ENCODE measurements around the gene FRMD7. TPM values are rescaled to one million over a fixed set of nuclear protein-coding genes. Genes with fewer than 3 reads are reported as not detected.

FRMD7 gene
- total RNA-seq, 1 experiment from 2014 or later = not detected

GRCh38 chrX:132077912-132078311 is 49.9 kb downstream of the FRMD7 start:
- Histone ChIP-seq H3K27ac (ENCODE audit: low read depth, low read length, poor library complexity, severe bottlenecking) (no peak overlapping the region), H3K36me3 (ENCODE audit: insufficient read depth, low read length, poor library complexity, severe bottlenecking) (no peaks in the 10 kb centered on the region), H3K4me1 (ENCODE audit: insufficient read depth, low read length, poor library complexity, severe bottlenecking) (no peaks in the 10 kb centered on the region), H3K27me3 (replicated peaks; ENCODE audit: insufficient read depth, low read depth, low read length, poor library complexity) (peaks cover 5% of the 10 kb centered on the region), H3K4me3 (ENCODE audit: low read depth, low read length, poor library complexity, severe bottlenecking) (no peak overlapping the region), H3K9me3 (ENCODE audit: low read depth, low read length, poor library complexity, severe bottlenecking) (no peaks in the 10 kb centered on the region)
- no peak for TF ChIP-seq CTCF (conservative IDR thresholded peaks at IDR 0.05; ENCODE audit: low read depth, low read length)
- no peak for TF ChIP-seq EZH2 (IDR thresholded peaks at IDR 0.05; ENCODE audit: borderline replicate concordance, low read depth, low read length, poor library complexity, severe bottlenecking)
- no TSS peak for BruUV-seq (replicated peaks)
- POLR2A ChIA-PET (ENCODE audit: low non-redundant PET) = no interaction called here
- intact Hi-C loops (cut with micrococcal nuclease; ENCODE audit: unreplicated experiment) = no loop called here
- CTCF ChIA-PET = no interaction called here
- DNase-seq (ENCODE audit: low spot score) = no peak

GRCh38 chrX:132077414-132077813 is 50.4 kb downstream of the FRMD7 start:
- Histone ChIP-seq H3K4me1 (ENCODE audit: insufficient read depth, low read length, poor library complexity, severe bottlenecking) (no peaks in the 10 kb centered on the region), H3K9me3 (ENCODE audit: low read depth, low read length, poor library complexity, severe bottlenecking) (no peaks in the 10 kb centered on the region), H3K36me3 (ENCODE audit: insufficient read depth, low read length, poor library complexity, severe bottlenecking) (no peaks in the 10 kb centered on the region), H3K27ac (ENCODE audit: low read depth, low read length, poor library complexity, severe bottlenecking) (no peak overlapping the region), H3K4me3 (ENCODE audit: low read depth, low read length, poor library complexity, severe bottlenecking) (no peak overlapping the region), H3K27me3 (replicated peaks; ENCODE audit: insufficient read depth, low read depth, low read length, poor library complexity) (peaks cover 5% of the 10 kb centered on the region)
- no peak for DNase-seq (ENCODE audit: low spot score)
- intact Hi-C loops (cut with micrococcal nuclease; ENCODE audit: unreplicated experiment) = no loop called here
- TF ChIP-seq CTCF (conservative IDR thresholded peaks at IDR 0.05; ENCODE audit: low read depth, low read length) = no peak
- TF ChIP-seq EZH2 (IDR thresholded peaks at IDR 0.05; ENCODE audit: borderline replicate concordance, low read depth, low read length, poor library complexity, severe bottlenecking) = no peak
- POLR2A ChIA-PET (ENCODE audit: low non-redundant PET) = no interaction called here
- no TSS peak for BruUV-seq (replicated peaks)
- CTCF ChIA-PET = interaction anchor here (0.9 kb wide), 1 partner anchor 15 kb away, joined by 3 read pairs; no protein-coding TSS in a partner anchor

- BruUV-seq (replicated peaks) = no TSS peak
- no peak overlapping the region for H3K27ac ChIP-seq (ENCODE audit: low read depth, low read length, poor library complexity, severe bottlenecking)
- H3K27me3 ChIP-seq (replicated peaks; ENCODE audit: insufficient read depth, low read depth, low read length, poor library complexity) = peaks cover 5% of the 10 kb centered on the region
- POLR2A ChIA-PET (ENCODE audit: low non-redundant PET) = no interaction called here
- TF ChIP-seq EZH2 (IDR thresholded peaks at IDR 0.05; ENCODE audit: borderline replicate concordance, low read depth, low read length, poor library complexity, severe bottlenecking) = no peak
- peak; percentile 47 for TF ChIP-seq CTCF (conservative IDR thresholded peaks at IDR 0.05; ENCODE audit: low read depth, low read length)
- H3K4me3 ChIP-seq (ENCODE audit: low read depth, low read length, poor library complexity, severe bottlenecking) = no peak overlapping the region
- no peaks in the 10 kb centered on the region for H3K36me3 ChIP-seq (ENCODE audit: insufficient read depth, low read length, poor library complexity, severe bottlenecking)
- intact Hi-C loops (cut with micrococcal nuclease; ENCODE audit: unreplicated experiment) = loop anchor here (5.0 kb wide), 1 partner anchor 229 kb away; no protein-coding TSS in a partner anchor
- CTCF ChIA-PET = interaction anchor here (0.6 to 1.0 kb wide), 3 partner anchors 12 to 230 kb away, joined by 3 to 5 read pairs (median 4); no protein-coding TSS in a partner anchor
- DNase-seq (ENCODE audit: low spot score) = peak; percentile 15
- no peaks in the 10 kb centered on the region for H3K9me3 ChIP-seq (ENCODE audit: low read depth, low read length, poor library complexity, severe bottlenecking)
- H3K4me1 ChIP-seq (ENCODE audit: insufficient read depth, low read length, poor library complexity, severe bottlenecking) = no peaks in the 10 kb centered on the region
These were observed 56.6 kb downstream of the FRMD7 start for GRCh38 chrX:132071254-132071653.

Measured in A673 (cell line).